Mammary epithelial cell (primary cell): ENCODE results near the gene CROCC2.
"Not testable (repeated sequence)": the region's sequence is repeated elsewhere in the genome, so short reads cannot be mapped to it uniquely, and the experiment has no call there.

Source experiments
- EZH2 ChIP-seq: IDR thresholded peaks from 2 replicates; pipeline ENCODE4 v1.6.1; 2012; ENCODE audit warnings: low read length, inconsistent platforms, borderline replicate concordance
- TF ChIP-seq, protein P1 (sequence below), 2 donors: IDR thresholded peaks in 1 of 2; conservative IDR thresholded peaks in 1 of 2; 2 replicates each; pipeline ENCODE4 v1.5.1; 2011 to 2012; ENCODE audit warnings: inconsistent platforms in 2 of 2, low read length in 2 of 2, mild to moderate bottlenecking in 2 of 2, control low read depth in 1 of 2, low read depth in 1 of 2; ENCODE audit not compliant: insufficient read depth in 1 of 2; ENCODE audit errors: extremely low read depth in 1 of 2

DNA sequence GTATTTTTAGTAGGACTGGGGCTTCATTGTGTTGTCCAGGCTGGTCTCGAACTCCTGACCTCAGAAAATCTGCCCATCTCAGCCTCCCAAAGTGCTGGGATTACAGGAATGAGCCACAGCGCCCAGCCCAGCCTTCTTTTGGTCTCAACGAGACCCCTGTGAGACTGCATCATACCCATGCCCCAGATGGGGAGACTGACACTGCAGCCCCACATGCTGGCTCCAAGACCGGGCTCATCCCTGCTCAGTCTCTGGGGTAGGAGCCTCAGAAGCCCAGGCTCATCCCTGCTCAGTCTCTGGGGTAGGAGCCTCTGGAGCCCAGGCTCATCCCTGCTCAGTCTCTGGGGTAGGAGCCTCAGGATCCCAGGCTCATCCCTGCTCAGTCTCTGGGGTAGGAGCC is 69.8 kb downstream of the CROCC2 start:
- not testable (repeated sequence) for TF ChIP-seq EZH2
- TF ChIP-seq, protein P1, sequence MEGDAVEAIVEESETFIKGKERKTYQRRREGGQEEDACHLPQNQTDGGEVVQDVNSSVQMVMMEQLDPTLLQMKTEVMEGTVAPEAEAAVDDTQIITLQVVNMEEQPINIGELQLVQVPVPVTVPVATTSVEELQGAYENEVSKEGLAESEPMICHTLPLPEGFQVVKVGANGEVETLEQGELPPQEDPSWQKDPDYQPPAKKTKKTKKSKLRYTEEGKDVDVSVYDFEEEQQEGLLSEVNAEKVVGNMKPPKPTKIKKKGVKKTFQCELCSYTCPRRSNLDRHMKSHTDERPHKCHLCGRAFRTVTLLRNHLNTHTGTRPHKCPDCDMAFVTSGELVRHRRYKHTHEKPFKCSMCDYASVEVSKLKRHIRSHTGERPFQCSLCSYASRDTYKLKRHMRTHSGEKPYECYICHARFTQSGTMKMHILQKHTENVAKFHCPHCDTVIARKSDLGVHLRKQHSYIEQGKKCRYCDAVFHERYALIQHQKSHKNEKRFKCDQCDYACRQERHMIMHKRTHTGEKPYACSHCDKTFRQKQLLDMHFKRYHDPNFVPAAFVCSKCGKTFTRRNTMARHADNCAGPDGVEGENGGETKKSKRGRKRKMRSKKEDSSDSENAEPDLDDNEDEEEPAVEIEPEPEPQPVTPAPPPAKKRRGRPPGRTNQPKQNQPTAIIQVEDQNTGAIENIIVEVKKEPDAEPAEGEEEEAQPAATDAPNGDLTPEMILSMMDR (conservative IDR thresholded peaks at IDR 0.05 in 1 of 2, IDR thresholded peaks at IDR 0.05 in 1 of 2; ENCODE audit: extremely low read depth in 1 of 2, insufficient read depth in 1 of 2, low read depth in 1 of 2, low read length in 2 of 2), result not testable (repeated sequence)
